Testis (tissue), 3 donors: ENCODE data around the gene ITPA. TPM values are rescaled to one million over a fixed set of nuclear protein-coding genes. Genes with fewer than 3 reads are reported as not detected.

Experiments
- DNase-seq: peaks from one replicate; pipeline ENCODE4 v3.0.0-alpha.2; 2019
- H3K27ac ChIP-seq, 2 donors: fragments of 200-600 bp; sonication (generic); one replicate each; pipeline ENCODE4 v1.5.1; 2019
- H3K27me3 ChIP-seq: fragments of 200-600 bp; sonication (generic); one replicate; pipeline ENCODE4 v1.5.1; 2019
- H3K36me3 ChIP-seq: fragments of 200-600 bp; sonication (generic); one replicate; pipeline ENCODE4 v1.5.1; 2017; ENCODE audit warnings: low read depth; ENCODE audit errors: missing control alignments
- H3K4me1 ChIP-seq: fragments of 200-600 bp; sonication (generic); one replicate; pipeline ENCODE4 v1.5.1; 2019
- H3K4me3 ChIP-seq, 2 donors: fragments of 200-600 bp; sonication (generic); one replicate each; pipeline ENCODE4 v1.5.1; 2017 to 2019
- H3K9me3 ChIP-seq: fragments of 200-600 bp; sonication (generic); one replicate; pipeline ENCODE4 v1.5.1; 2017
- CTCF ChIP-seq, 3 experiments: fragments of 450-650 bp in 2 of 3; fragments of 200-600 bp in 1 of 3; sonication (generic) in 1 of 3; IDR thresholded peaks; one replicate each; pipeline ENCODE4 v1.5.1; 2016 to 2019; ENCODE audit warnings: antibody characterized with exemption in 3 of 3, mild to moderate bottlenecking in 2 of 3, moderate library complexity in 1 of 3
- POLR2A ChIP-seq: fragments of 450-650 bp; IDR thresholded peaks from one replicate; pipeline ENCODE4 v1.6.1; 2017; ENCODE audit warnings: antibody characterized with exemption, mild to moderate bottlenecking, moderate library complexity
- WGBS, 2 donors: methylation state at CpG; one replicate each; pipeline ENCODE4 v1.1.5; 2018; 5-methylcytosine and 5-hydroxymethylcytosine counted together
- intact Hi-C: fragments of 100-400 bp; cut with DNase I; formaldehyde crosslinking; loops from one replicate; pipeline ENCODE4 v1.15.1; 2023; ENCODE audit warnings: low total_unique reads
- polyA plus RNA-seq: library from polyadenylated mRNA; stranded (reverse); fragments of 350-450 nt; fragmentation: Illumina TruSeq; extraction: RNeasy Lipid Tissue Mini Kit (QIAGEN cat#74804); gene quantifications from one replicate; pipeline ENCODE4 v1.2.3, GENCODE V29; 2014; ENCODE audit warnings: low read depth, low replicate concordance; ENCODE audit not compliant: insufficient read depth
- total RNA-seq, 2 donors: library from RNA; depleted of rRNA; stranded (reverse); fragments of >200 nt; gene quantifications; one replicate each; pipeline ENCODE4 v1.2.3, GENCODE V29; 2016

Gene ITPA
- total and polyA plus RNA-seq, 3 donors from 2014 or later, result 36.4 to 49.8 (median 42.2) TPM

GRCh38 chr20:3202965-3203314 is 6.4 kb upstream of the ITPA start:
- no peak for DNase-seq
- 43 to 63% methylated on average over 9 of the region's 9 CpGs for WGBS, 2 donors
- TF ChIP-seq CTCF (IDR thresholded peaks at IDR 0.05) (no peak), POLR2A (no peak)
- Histone ChIP-seq H3K4me3 (peak overlapping the region in 1 of 2 donors; percentile 83), H3K36me3 (no peaks in the 10 kb centered on the region), H3K9me3 (no peaks in the 10 kb centered on the region), H3K27me3 (no peaks in the 10 kb centered on the region), H3K27ac (peak overlapping the region in 1 of 2 donors; percentile 90), H3K4me1 (peaks cover 8% of the 10 kb centered on the region)
- intact Hi-C loops, result no loop called here

DNA sequence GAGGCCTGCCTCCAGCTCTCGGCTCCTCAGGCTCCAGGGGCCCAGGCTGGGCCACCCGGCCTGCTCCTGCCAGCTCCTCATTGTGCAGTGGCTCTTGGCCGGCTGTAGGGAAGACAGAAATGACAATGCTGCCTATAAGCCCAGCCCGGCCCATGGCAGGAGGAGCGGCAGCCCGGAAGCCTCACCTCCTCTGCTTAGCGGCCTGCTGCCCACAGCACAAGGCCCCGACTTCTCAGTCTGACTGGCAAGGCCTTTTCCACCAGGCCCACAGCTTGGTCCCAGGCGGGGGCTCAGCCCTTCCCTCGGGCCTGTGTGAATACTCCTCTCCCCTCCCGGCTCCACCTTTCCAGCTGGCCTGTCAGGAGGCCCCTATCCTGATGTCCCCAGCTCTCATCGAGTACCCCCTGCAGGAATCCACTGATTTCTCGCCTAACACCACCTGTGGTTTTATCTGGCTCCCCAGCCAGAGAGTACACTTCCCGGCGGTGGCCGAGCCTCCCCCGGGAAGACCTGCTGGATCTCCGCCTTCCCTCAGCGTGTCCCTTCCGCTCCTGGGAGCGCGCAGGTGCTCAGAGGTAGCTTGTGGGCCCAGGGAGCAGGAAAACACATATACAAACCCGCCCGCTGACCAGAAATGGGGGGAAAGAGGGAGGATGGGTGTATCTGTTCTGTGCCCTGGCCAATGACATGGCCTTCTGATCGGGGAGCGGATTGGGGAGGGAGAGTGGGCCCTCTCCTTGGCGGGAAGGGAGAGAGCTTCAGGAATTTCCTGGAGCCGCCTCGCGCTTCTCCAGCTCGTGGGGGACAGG is 5.8 kb upstream of the ITPA start:
- Histone ChIP-seq H3K4me3 (peak overlapping the region; percentile 72 to 83), H3K27ac (peak overlapping the region; percentile 90 to 95), H3K9me3 (no peaks in the 10 kb centered on the region), H3K4me1 (peaks cover 10% of the 10 kb centered on the region), H3K27me3 (no peaks in the 10 kb centered on the region), H3K36me3 (no peaks in the 10 kb centered on the region)
- TF ChIP-seq CTCF (IDR thresholded peaks at IDR 0.05) (no peak), POLR2A (no peak)
- DNase-seq, result peak; percentile 19
- 2 to 7% methylated on average over 23 to 30 of the region's 31 CpGs for WGBS, 2 donors
- intact Hi-C loops, result no loop called here

DNA sequence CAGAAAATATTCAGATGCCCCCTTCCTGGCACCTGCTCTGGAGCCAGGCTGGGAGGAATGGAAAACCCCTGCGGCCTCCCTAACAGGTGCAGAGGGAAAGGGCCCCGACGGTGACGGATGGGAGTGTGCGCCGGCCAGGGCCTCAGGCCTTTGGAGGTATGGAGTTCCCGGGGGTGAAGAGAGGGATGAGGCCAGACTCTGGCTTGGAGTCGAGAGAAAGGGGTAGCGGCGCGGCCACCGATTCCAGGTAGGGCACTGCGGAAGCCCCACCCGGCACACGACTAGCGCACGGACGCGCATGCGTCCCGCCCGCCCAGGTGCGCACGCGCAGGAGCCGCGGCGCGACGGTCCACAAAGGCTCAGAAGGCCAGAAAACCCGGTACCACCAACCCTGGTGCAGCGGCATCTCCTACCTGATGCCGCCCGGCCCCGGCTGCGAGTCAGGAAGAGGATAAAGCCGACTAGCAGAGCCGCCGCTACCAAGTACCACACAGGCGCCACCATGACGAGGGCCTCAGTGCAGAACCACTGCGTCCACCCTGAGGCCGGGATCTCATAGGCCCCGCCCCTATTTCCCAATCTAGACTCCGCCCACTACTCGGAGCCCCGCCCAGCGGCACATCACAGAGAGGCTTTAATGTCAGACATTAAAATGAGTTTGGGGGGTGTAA is 5.0 kb upstream of the ITPA start, which contains the start of gene DDRGK1:
TSS of gene DDRGK1 (minus strand) at position 559 of the 671 bp plus-strand sequence. CDS start at position 504, 55 bp downstream.
- Histone ChIP-seq H3K4me3 (peak within 1 kb of the TSS; percentile 72 to 83), H3K27me3 (no peaks in the 10 kb centered on the region), H3K9me3 (no peaks in the 10 kb centered on the region), H3K36me3 (no peaks in the 10 kb centered on the region), H3K27ac (peak within 1 kb of the TSS; percentile 90 to 95), H3K4me1 (peaks cover 14% of the 10 kb centered on the region)
- intact Hi-C loops, result no loop called here
- TF ChIP-seq CTCF (IDR thresholded peaks at IDR 0.05) (no peak), POLR2A (no peak)
- peak; percentile 93 for DNase-seq
- 0% methylated on average over 12 to 48 of the region's 48 CpGs for WGBS, 2 donors

GRCh38 chr20:3208786-3209256 is 477 bp upstream of the ITPA start:
- intact Hi-C loops, result no loop called here
- no peak for DNase-seq
- peak overlapping the region; percentile 72 to 82 for H3K4me3 ChIP-seq
- 3 to 4% methylated on average over 9 to 10 of the region's 10 CpGs for WGBS, 2 donors
- no peaks in the 10 kb centered on the region for H3K27me3 ChIP-seq
- peaks cover 7% of the 10 kb centered on the region for H3K4me1 ChIP-seq
- no peaks in the 10 kb centered on the region for H3K36me3 ChIP-seq
- TF ChIP-seq CTCF (IDR thresholded peaks at IDR 0.05) (no peak), POLR2A (no peak)
- H3K9me3 ChIP-seq, result no peaks in the 10 kb centered on the region
- H3K27ac ChIP-seq, result peak overlapping the region; percentile 39 to 80
